IPS-NIHi11 (cell line): Measurements from ENCODE around the gene GALM.
"Not testable (repeated sequence)": the region's sequence is repeated elsewhere in the genome, so short reads cannot be mapped to it uniquely, and the experiment has no call there.

Experiments
- DNase-seq: peaks from one replicate; pipeline ENCODE4 v3.0.0; 2012; ENCODE audit warnings: mixed read lengths, low spot score

Gene GALM

DNA sequence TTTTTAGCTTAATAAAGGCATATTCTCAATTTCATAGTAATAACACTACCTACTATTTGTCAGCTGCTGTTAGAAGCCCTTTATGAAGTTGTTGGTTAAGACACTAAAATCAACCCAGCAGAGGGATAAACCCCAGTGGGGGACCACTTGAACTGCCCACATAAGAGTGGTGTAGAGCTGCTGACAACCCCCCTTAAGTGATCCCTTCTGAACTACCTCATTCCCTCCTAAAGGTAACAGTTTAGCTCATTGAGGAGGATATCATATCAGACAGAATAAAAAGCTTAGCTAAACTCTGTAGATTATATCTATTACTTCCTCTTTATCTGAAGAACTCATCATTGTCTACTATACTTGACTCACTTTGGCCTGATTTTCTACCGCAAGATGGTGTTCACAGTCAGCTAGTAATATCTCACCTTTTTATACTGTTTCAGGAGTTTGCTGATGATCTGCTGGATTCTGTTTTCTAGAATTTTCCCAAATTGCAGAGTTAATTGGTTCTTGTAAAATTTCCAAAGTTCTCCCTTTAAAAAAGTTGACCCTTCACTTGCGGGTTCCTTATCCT, 16.2 kb downstream of the GALM start:
- DNase-seq, result no peak

DNA sequence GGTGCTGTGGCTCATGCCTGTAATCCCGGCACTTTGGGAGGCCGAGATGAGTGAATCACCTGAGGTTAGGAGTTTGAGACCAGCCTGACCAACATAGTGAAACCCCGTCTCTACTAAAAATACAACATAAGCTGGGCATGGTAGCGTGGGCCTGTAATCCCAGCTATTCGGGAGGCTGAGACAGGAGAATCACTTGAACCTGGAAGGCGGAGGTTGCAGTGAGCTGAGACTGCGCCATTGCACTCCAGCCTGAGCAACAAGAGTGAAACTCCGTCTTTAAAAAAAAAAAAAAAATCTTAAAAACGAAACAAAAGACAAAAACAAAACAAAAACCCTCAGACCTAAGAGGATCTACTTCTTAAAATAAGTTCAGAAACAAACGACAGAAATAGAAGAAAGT, 16.7 kb downstream of the GALM start:
- DNase-seq, result not testable (repeated sequence)

DNA sequence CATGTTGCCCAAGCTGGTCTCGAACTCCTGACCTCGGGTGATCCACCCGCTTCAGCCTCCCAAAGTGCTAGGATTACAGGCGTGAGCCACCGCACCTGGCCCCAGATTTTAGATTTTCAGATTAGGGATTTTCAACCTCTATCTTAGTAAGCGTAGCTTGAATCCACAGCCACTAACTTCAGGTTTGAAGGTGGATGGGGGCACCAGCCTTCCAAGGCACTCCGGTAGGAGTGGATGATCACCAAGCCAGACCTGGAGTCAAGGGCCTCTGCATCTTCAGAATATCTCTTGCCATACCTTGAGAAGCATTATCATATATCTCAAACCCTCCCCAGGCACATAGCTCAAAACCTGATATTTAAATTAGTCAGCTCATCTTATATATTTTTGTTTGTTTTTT, 17.9 kb downstream of the GALM start:
- no peak for DNase-seq

- DNase-seq, result no peak
Measured at GRCh38 chr2:38685116-38685735, 19.3 kb downstream of the GALM start.

- DNase-seq, result no peak
Measured at GRCh38 chr2:38690499-38691420, 24.8 kb downstream of the GALM start.

DNA sequence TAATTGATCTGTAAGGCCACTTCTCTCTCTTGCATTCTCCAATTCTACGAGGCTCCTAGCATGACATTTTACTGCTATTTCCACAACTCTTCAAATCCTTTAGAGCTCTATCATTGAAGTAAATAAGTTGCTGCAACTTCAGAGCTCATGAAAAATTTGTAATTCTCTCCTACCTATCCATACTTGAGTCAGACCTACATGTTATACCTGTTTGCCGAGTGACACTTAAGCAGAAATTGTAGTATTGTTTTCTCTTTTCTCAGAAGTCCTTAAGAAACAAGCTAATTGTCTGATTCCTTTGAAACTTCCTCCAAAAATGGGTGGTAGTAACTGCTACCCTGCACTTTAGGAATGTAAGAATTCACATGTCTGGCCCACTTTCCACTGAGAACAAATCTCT, 26.1 kb downstream of the GALM start:
- DNase-seq, result no peak

- DNase-seq, result no peak
Measured at GRCh38 chr2:38692636-38693318, 26.9 kb downstream of the GALM start.

DNA sequence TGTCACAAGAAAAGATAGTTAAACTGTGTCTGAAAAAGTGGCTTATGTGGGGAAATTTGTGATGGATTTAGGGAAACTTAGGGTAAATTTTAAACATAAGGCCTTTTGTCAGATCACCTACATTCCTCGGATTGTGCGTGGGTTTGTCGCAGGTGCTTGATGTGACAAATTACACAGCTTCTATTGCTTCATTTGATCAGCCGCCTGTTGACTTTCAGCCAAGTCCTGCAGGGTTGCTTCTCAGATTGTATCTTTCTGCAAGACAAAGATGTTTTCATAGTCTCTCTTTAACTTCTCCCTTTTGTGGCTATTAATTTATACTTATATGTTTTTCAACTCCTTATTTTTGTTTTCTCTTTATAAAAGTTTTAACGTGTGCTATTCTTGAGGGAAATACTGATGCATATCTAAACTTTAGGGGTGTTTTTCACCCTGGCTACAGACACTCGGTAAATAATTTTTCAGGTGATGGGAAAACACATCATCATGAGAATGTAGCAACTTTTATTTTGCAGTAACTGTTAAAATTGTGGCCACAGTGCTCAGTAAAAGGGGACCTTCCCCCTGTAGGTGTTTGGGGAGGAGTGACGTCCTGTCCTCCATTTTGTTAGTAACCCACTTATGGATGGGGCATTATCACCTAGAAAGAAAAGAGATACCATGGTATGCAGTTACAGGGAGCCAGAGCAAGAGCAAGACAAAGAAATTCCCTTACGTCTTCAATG, 31.4 kb downstream of the GALM start:
- no peak for DNase-seq

- DNase-seq, result no peak
Measured at GRCh38 chr2:38698467-38699003, 32.6 kb downstream of the GALM start.

- no peak for DNase-seq
Measured at GRCh38 chr2:38700113-38700785, 34.3 kb downstream of the GALM start.

DNA sequence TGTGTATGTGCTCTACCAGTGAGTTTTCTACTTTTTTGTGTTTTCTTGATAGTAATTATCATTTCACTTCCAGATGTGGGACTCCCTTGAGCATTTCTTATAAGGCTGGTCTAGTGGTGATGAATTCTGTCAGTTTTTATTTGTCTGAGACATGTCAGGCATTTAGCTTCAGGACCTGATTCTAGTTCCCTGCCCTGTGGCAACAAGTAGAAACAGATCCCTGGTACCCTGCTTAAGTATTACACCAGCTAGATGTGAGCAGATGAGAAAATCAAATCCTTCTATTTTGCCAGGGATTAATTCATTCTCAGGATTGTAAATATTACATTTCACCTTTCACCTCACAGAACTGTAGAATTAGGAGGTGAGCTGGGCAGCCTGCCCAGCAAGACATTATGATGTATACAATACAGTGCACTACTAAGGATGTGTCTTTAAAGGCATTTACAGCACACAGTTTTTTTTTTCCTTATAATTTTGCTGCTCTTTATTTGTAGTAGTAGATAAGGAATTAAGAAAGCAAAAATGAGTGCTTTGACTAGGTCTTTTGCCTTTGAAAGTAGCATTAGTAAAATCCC, 35.1 kb downstream of the GALM start:
- no peak for DNase-seq

GRCh38 chr2:38701542-38701941, 35.6 kb downstream of the GALM start:
- no peak for DNase-seq

GRCh38 chr2:38702413-38702812, 36.5 kb downstream of the GALM start:
- no peak for DNase-seq

DNA sequence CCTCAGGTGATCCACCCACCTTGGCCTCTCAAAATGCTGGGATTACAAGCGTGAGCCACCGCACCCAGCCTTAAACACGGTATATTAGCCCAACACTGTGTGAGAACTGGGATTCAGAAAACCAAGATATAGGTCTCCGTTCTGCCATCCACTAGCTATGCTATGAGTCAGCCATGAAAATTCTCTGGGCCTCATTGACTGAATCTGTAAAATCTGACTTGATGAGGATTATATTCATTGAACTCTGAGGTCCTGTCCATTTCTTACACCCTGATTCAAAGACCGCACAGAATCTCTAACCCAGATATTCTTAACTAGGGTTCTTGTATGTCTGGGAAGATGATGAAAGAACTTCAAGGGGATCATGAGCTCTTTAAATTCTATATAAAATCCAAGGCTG, 37.4 kb downstream of the GALM start:
- DNase-seq, result not testable (repeated sequence)

- no peak for DNase-seq
Measured at GRCh38 chr2:38704664-38705063, 38.8 kb downstream of the GALM start.

DNA sequence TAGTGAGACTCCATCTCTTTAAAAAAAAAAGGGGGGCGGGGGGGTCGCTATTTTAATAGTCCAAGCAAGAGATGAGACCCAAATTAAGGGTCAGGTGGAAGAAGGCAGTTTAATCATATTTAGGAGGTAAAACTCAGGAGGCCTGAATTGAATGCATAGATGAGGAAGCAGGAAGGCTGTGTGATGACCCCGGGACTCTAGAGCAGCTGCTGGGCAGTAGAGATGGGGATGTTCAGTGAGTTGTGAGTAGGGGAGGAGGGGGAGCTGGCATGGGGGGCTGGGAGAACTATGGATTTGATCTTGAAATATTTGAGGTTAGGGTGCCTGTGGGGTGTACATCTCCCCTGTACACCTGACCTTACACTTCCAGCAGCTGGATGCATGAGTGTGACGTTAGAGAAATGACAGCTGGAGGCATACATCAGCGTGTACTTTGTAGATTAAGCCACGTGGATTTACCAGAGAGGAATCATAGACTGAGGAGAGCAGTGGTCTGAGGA, 41.0 kb downstream of the GALM start:
- no peak for DNase-seq

GRCh38 chr2:38708491-38708890, 42.6 kb downstream of the GALM start:
- not testable (repeated sequence) for DNase-seq

- DNase-seq, result no peak
Measured at GRCh38 chr2:38708900-38709566, 43.1 kb downstream of the GALM start.

DNA sequence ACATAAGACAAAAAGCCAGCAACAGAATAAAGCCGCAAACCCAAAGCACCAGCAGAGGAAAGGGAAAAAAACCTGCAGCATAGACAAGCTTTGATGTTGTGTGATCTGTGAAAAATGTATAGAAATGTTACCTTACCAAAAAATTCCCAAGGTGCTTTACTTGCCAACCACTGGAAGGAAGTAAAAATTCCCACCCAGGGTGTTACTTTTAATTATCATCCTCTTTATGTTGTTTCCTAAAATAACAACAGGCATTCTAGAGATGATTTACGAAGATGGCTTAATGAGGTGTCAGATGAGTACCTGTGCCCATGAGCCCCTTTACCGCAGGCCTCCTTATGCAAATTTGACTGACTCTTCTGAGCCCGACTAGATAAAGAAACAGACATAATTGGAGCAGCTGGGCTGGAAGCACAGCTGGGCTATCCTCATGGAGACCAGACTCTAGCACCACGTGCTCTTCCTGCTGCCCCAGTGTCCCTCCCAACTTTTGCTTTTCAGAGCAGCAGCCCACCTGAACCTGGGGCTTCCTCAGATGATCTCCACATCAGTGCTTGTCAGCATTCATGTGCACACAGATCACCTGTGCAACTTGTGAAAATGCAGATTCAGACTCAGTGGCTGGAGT, 43.8 kb downstream of the GALM start:
- DNase-seq, result no peak
